GM21390 (cell line): ENCODE data around the gene RAD50.
"Not testable (repeated sequence)": the region's sequence is repeated elsewhere in the genome, so short reads cannot be mapped to it uniquely, and the experiment has no call there.

Experiments
- ATAC-seq: cut with Tn5 transposase; IDR thresholded peaks from one replicate; pipeline ENCODE4 v1.9.1; 2021; ENCODE audit not compliant: unreplicated experiment

The RAD50 gene

GRCh38 chr5:132674671-132675506 lies 118.1 kb downstream of the RAD50 start:
- peak; percentile 85 for ATAC-seq

- ATAC-seq = no peak
These were observed 119.3 kb downstream of the RAD50 start for GRCh38 chr5:132675936-132676689.

GRCh38 chr5:132677191-132677590 lies 120.4 kb downstream of the RAD50 start:
- ATAC-seq = no peak

- no peak for ATAC-seq
These were observed 121.1 kb downstream of the RAD50 start for GRCh38 chr5:132677682-132678400.

- no peak for ATAC-seq
These were observed 122.0 kb downstream of the RAD50 start for GRCh38 chr5:132678735-132679134.

- no peak for ATAC-seq
These were observed 122.4 kb downstream of the RAD50 start for GRCh38 chr5:132679166-132679565.

- no peak for ATAC-seq
These were observed 123.1 kb downstream of the RAD50 start for GRCh38 chr5:132679717-132680380.

- ATAC-seq = no peak
These were observed 124.2 kb downstream of the RAD50 start for GRCh38 chr5:132680780-132681475.

GRCh38 chr5:132681476-132681831 lies 124.7 kb downstream of the RAD50 start:
- ATAC-seq = no peak

- no peak for ATAC-seq
These were observed 125.2 kb downstream of the RAD50 start for GRCh38 chr5:132681983-132682382.

GRCh38 chr5:132684491-132684890 lies 127.7 kb downstream of the RAD50 start:
- no peak for ATAC-seq

- ATAC-seq = no peak
These were observed 128.3 kb downstream of the RAD50 start for GRCh38 chr5:132684922-132685720.

- no peak for ATAC-seq
These were observed 129.4 kb downstream of the RAD50 start for GRCh38 chr5:132686193-132686592.

GRCh38 chr5:132687995-132688394 lies 131.2 kb downstream of the RAD50 start:
- ATAC-seq = no peak

GRCh38 chr5:132688536-132689339 lies 132.0 kb downstream of the RAD50 start:
- ATAC-seq = peak; percentile 43

GRCh38 chr5:132689513-132689912 lies 132.7 kb downstream of the RAD50 start:
- no peak for ATAC-seq

- no peak for ATAC-seq
These were observed 133.4 kb downstream of the RAD50 start for GRCh38 chr5:132690156-132690555.

GRCh38 chr5:132691755-132692631 lies 135.2 kb downstream of the RAD50 start:
- not testable (repeated sequence) for ATAC-seq
